Glutamatergic neuron (in vitro differentiated cells): Measurements from ENCODE around the gene KRT35. TPM values are rescaled to one million over a fixed set of nuclear protein-coding genes. Genes with fewer than 3 reads are reported as not detected.

Experiments used
- DNase-seq: peaks from one replicate; pipeline ENCODE4 v3.0.0; 2022
- H3K27ac Mint-ChIP-seq: one replicate; pipeline ENCODE4 v1.8.0; 2020; ENCODE audit warnings: mild to moderate bottlenecking, mixed read lengths, inconsistent platforms; ENCODE audit not compliant: unreplicated experiment
- H3K27me3 Mint-ChIP-seq: one replicate; pipeline ENCODE4 v1.8.0; 2020; ENCODE audit warnings: mild to moderate bottlenecking, moderate library complexity, mixed read lengths, inconsistent platforms; ENCODE audit not compliant: unreplicated experiment
- H3K36me3 Mint-ChIP-seq: one replicate; pipeline ENCODE4 v1.8.0; 2020; ENCODE audit warnings: mild to moderate bottlenecking, mixed read lengths, inconsistent platforms; ENCODE audit not compliant: unreplicated experiment
- H3K4me1 Mint-ChIP-seq: one replicate; pipeline ENCODE4 v1.8.0; 2020; ENCODE audit warnings: mild to moderate bottlenecking, low read depth, mixed read lengths, inconsistent platforms; ENCODE audit not compliant: unreplicated experiment
- H3K4me3 Mint-ChIP-seq: one replicate; pipeline ENCODE4 v1.8.0; 2020; ENCODE audit warnings: mild to moderate bottlenecking, mixed read lengths, inconsistent platforms; ENCODE audit not compliant: unreplicated experiment
- H3K9me3 Mint-ChIP-seq: one replicate; pipeline ENCODE4 v1.8.0; 2020; ENCODE audit warnings: mild to moderate bottlenecking, moderate library complexity, mixed read lengths, inconsistent platforms; ENCODE audit not compliant: unreplicated experiment
- CTCF ChIP-seq: fragments of 200-600 bp; sonication (generic); IDR thresholded peaks from one replicate; pipeline ENCODE4 v1.5.0; 2021; ENCODE audit not compliant: partially characterized antibody, unreplicated experiment
- total RNA-seq: library from RNA; stranded (reverse); fragmentation: NEBNext Ultra II Directional; extraction: Animal tissue kit (Norgen Biotek cat#: 25700); gene quantifications from one replicate; pipeline ENCODE4 v1.2.1, GENCODE V29; 2021; ENCODE audit not compliant: unreplicated experiment

KRT35 gene
- total RNA-seq, 1 donor from 2014 or later: not detected

GRCh38 chr17:41505809-41506767 lies 25.1 kb upstream of the KRT35 start:
- DNase-seq: no peak
- no peaks in the 10 kb centered on the region for H3K36me3 Mint-ChIP-seq
- TF ChIP-seq CTCF: no peak
- H3K27me3 Mint-ChIP-seq: peaks cover 2% of the 10 kb centered on the region
- no peak overlapping the region for H3K27ac Mint-ChIP-seq
- peaks cover 3% of the 10 kb centered on the region for H3K4me1 Mint-ChIP-seq
- H3K4me3 Mint-ChIP-seq: no peak overlapping the region
- peaks cover 1% of the 10 kb centered on the region for H3K9me3 Mint-ChIP-seq

- no peaks in the 10 kb centered on the region for H3K36me3 Mint-ChIP-seq
- no peak for TF ChIP-seq CTCF
- peaks cover 5% of the 10 kb centered on the region for H3K27me3 Mint-ChIP-seq
- no peak for DNase-seq
- H3K9me3 Mint-ChIP-seq: peaks cover 3% of the 10 kb centered on the region
- H3K27ac Mint-ChIP-seq: no peak within 1 kb of the TSS
- H3K4me3 Mint-ChIP-seq: no peak within 1 kb of the TSS
- no peaks in the 10 kb centered on the region for H3K4me1 Mint-ChIP-seq
Observed at GRCh38 chr17:41505007-41505808, 24.3 kb upstream of the KRT35 start, which contains the start of gene KRT13. KRT13 (minus strand) TSS chr17:41505612; CDS start chr17:41505550, 62 bp downstream.

- no peak overlapping the region for H3K4me3 Mint-ChIP-seq
- peaks cover 3% of the 10 kb centered on the region for H3K9me3 Mint-ChIP-seq
- no peak overlapping the region for H3K27ac Mint-ChIP-seq
- peaks cover 5% of the 10 kb centered on the region for H3K27me3 Mint-ChIP-seq
- DNase-seq: no peak
- no peak for TF ChIP-seq CTCF
- no peaks in the 10 kb centered on the region for H3K36me3 Mint-ChIP-seq
- no peaks in the 10 kb centered on the region for H3K4me1 Mint-ChIP-seq
Observed at GRCh38 chr17:41504246-41504977, 23.5 kb upstream of the KRT35 start.

- H3K9me3 Mint-ChIP-seq: peaks cover 3% of the 10 kb centered on the region
- no peak for TF ChIP-seq CTCF
- H3K27me3 Mint-ChIP-seq: peaks cover 11% of the 10 kb centered on the region
- DNase-seq: no peak
- no peak overlapping the region for H3K4me3 Mint-ChIP-seq
- no peaks in the 10 kb centered on the region for H3K4me1 Mint-ChIP-seq
- H3K27ac Mint-ChIP-seq: no peak overlapping the region
- no peaks in the 10 kb centered on the region for H3K36me3 Mint-ChIP-seq
Observed at GRCh38 chr17:41503202-41503601, 22.3 kb upstream of the KRT35 start.
